ENCODE data around the gene EMP1. TPM values are rescaled to one million over a fixed set of nuclear protein-coding genes. Genes with fewer than 3 reads are reported as not detected.

Gene EMP1
- total RNA-seq, 1 experiment from 2014 or later, result 0.63 TPM

DNA sequence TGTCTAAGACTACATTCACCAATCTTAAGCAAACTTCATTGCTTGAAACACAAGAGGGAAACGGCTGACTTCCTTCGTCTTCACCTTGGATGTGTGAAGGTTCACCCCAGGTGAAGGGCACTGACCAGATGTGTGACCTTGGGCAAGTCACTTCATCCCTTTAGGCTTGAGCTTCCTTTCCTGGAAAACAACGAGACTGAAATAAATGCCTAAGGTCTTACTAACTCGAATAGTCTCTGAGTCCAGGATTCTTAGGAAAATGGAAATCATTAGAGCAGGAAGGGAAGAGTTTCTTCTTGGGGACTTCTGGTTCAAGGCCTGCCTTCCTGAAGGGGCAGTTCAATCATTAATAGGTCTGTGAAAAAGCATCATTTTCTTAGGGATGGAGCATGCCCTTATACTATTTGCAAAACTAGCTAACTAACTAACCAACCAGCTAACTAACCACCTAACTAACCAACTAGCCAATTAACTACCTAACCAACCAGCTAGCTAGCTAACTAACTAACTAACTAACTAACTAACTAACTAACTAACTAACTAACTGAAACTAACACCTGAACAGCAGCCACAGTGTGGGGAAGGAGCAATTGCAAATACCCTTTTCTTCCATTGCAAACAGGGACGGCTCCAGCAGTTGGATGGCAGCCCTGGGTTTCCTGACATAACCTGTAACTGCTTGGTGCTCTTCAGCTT, 31.5 kb upstream of the EMP1 start:
- Histone ChIP-seq H3K4me1 (ENCODE audit: insufficient read depth, low read length) (no peaks in the 10 kb centered on the region), H3K14ac (ENCODE audit: insufficient read depth, low read length) (no peak overlapping the region; the same call in 1 of the 2 replicates), H3K27me3 (ENCODE audit: insufficient read depth, low read length) (no peaks in the 10 kb centered on the region; the same call in none of the 2 replicates), H4K5ac (ENCODE audit: insufficient read length, low read depth, low read length) (no peak overlapping the region), H2AK5ac (ENCODE audit: insufficient read length, low read length) (no peak overlapping the region), H2AFZ (ENCODE audit: low read length) (no peak overlapping the region), H4K20me1 (ENCODE audit: control insufficient read depth, insufficient read depth, insufficient read length) (no peaks in the 10 kb centered on the region), H2BK20ac (ENCODE audit: low read depth, low read length, poor library complexity, severe bottlenecking) (no peak overlapping the region), H3K4ac (ENCODE audit: low read depth, low read length) (no peak overlapping the region), H2BK15ac (ENCODE audit: low read depth, low read length) (no peak overlapping the region), H3K4me2 (ENCODE audit: insufficient read depth, insufficient read length, low read length) (no peak overlapping the region), H3K79me1 (ENCODE audit: insufficient read depth, low read depth, low read length, poor library complexity, severe bottlenecking) (no peaks in the 10 kb centered on the region), H3K9me3 (ENCODE audit: control insufficient read depth, low read depth, low read length) (no peaks in the 10 kb centered on the region), H3K56ac (ENCODE audit: insufficient read length, low read depth, low read length) (no peak overlapping the region), H3K23ac (ENCODE audit: insufficient read length, low read depth, low read length) (no peak overlapping the region), H2BK12ac (ENCODE audit: insufficient read length, low read depth, low read length) (no peak overlapping the region), H3K27ac (ENCODE audit: insufficient read length, low read depth, low read length) (no peak overlapping the region), H3K18ac (ENCODE audit: insufficient read length, low read depth, low read length) (no peak overlapping the region), H4K8ac (replicated peaks; ENCODE audit: insufficient read length, low read depth, low read length) (no peak overlapping the region), H2BK120ac (ENCODE audit: low read depth, low read length, poor library complexity, severe bottlenecking) (no peak overlapping the region), H3T11ph (ENCODE audit: low read length) (no peak overlapping the region), H2BK5ac (ENCODE audit: insufficient read length, low read length) (no peak overlapping the region), H3K79me2 (ENCODE audit: insufficient read depth, low read length) (no peaks in the 10 kb centered on the region), H3K9ac (ENCODE audit: extremely low read depth, insufficient read length, low read length) (no peak overlapping the region), H3K23me2 (ENCODE audit: insufficient read length, low read depth, low read length, poor library complexity, severe bottlenecking) (no peaks in the 10 kb centered on the region), H4K91ac (ENCODE audit: insufficient read length, low read depth, low read length) (no peak overlapping the region)
- Mint-ChIP-seq H3K4me3 (no peak overlapping the region), H3K36me3 (ENCODE audit: insufficient read depth in 1 of 3, low read depth in 3 of 3) (no peaks in the 10 kb centered on the region), H3K27me3 (ENCODE audit: low read depth) (no peaks in the 10 kb centered on the region), H3K4me1 (0 out of 4 replicates have a peak, but pooled peaks cover 0 to 3% of the 10 kb centered on the region in 2 experiments), H3K27ac (no peak overlapping the region), H3K9me3 (peaks cover 0 to 3% of the 10 kb centered on the region in 2 experiments; a peak in 1 of 5 replicates)
- no peak for DNase-seq
- WGBS (ENCODE audit: extremely low coverage, insufficient read length, low lambda C conversion rate), result no CpG with 5 or more reads among the region's 5 CpGs
- TF ChIP-seq, protein P1, sequence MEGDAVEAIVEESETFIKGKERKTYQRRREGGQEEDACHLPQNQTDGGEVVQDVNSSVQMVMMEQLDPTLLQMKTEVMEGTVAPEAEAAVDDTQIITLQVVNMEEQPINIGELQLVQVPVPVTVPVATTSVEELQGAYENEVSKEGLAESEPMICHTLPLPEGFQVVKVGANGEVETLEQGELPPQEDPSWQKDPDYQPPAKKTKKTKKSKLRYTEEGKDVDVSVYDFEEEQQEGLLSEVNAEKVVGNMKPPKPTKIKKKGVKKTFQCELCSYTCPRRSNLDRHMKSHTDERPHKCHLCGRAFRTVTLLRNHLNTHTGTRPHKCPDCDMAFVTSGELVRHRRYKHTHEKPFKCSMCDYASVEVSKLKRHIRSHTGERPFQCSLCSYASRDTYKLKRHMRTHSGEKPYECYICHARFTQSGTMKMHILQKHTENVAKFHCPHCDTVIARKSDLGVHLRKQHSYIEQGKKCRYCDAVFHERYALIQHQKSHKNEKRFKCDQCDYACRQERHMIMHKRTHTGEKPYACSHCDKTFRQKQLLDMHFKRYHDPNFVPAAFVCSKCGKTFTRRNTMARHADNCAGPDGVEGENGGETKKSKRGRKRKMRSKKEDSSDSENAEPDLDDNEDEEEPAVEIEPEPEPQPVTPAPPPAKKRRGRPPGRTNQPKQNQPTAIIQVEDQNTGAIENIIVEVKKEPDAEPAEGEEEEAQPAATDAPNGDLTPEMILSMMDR (conservative IDR thresholded peaks at IDR 0.05), result no peak

All from H9 (cell line).